GM19351 (cell line): ENCODE measurements around the gene ABHD6.
A peak's percentile ranks its signal among the peaks of the same experiment; 100 is the strongest.
"Not testable (repeated sequence)": the region's sequence is repeated elsewhere in the genome, so short reads cannot be mapped to it uniquely, and the experiment has no call there.

Experiments used
- ATAC-seq: cut with Tn5 transposase; IDR thresholded peaks from one replicate; pipeline ENCODE4 v1.9.1; 2021; ENCODE audit warnings: mild to moderate bottlenecking, moderate library complexity; ENCODE audit not compliant: unreplicated experiment

ABHD6 gene

GRCh38 chr3:58207954-58208353 lies 29.6 kb upstream of the ABHD6 start:
- no peak for ATAC-seq

- no peak for ATAC-seq
Observed at GRCh38 chr3:58209933-58210332, 27.7 kb upstream of the ABHD6 start.

DNA sequence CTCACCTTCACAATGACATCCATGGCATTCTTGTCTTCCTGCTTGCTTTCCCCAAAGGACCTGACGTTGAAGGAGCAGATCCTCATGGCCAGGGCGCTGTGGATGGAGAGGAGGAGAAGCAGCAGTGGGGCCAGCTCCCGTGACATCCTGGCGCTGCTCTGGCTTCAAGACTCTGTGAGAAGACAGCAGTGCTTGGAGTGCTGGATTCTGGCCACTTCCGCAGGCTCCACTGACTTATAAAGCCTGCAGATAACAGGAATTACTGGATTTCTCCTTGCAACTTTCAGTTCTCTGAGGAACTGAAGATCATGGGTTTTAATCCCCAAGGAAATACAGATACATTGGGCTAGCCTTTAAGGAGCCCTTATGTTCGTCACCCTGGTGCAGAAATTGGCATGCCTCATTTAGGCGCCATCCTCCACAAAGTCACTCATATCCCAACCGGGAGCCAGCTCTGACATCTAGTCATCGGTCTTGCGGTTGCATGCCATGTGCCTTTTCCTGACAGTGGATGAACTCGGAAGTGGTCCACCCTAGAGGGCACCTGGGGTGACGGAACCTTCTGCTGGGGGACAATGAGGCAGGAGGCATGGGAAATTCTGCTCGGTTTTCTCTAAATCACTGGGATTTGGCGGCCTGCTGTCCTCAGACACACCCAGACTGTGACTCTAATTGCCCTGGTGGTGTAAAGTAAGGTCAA lies 26.7 kb upstream of the ABHD6 start, which contains the start of gene DNASE1L3:
DNASE1L3 (minus strand) TSS at position 212 of the 700 bp plus-strand sequence; CDS start at position 146, 66 bp downstream.
- ATAC-seq = no peak

DNA sequence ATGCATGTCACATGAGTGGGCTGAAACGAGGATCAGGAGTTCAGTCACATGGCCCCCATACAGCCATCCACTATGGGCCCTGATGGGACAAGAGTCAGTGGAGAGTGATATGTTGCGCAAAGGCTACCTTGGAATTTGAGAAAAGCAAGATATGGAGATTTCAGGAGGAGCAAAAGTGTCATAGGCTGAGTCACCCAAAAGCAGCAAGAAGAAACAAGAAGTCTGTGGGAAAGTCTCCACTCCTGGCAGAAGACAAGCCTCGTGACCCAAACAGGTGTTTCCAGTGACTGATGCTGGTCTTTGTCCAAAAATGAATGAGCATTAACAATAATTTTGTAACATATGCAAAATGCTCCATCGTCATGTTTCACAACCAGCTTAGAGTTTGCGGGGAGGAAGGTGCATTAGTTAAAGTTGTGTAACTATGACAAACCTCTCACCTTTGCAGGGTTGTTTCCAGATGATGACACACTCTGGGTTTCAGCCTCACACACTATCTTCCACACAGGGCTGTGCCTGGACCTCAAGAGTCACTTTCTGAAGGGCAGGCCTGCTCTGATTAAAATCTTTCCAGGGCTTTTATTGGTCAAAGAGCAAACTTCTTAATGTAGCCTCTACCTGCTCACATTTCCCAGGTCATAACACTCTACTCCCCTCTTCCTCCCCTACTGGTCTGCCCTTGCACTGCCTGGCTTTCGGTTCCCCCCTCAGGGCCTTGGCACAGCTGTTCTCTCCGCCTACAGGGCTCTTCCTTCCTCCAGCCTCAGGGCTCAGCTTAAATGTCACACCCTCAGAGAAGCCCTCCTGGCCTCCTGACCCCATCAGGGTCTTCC lies 22.9 kb upstream of the ABHD6 start:
- ATAC-seq = peak; percentile 81

DNA sequence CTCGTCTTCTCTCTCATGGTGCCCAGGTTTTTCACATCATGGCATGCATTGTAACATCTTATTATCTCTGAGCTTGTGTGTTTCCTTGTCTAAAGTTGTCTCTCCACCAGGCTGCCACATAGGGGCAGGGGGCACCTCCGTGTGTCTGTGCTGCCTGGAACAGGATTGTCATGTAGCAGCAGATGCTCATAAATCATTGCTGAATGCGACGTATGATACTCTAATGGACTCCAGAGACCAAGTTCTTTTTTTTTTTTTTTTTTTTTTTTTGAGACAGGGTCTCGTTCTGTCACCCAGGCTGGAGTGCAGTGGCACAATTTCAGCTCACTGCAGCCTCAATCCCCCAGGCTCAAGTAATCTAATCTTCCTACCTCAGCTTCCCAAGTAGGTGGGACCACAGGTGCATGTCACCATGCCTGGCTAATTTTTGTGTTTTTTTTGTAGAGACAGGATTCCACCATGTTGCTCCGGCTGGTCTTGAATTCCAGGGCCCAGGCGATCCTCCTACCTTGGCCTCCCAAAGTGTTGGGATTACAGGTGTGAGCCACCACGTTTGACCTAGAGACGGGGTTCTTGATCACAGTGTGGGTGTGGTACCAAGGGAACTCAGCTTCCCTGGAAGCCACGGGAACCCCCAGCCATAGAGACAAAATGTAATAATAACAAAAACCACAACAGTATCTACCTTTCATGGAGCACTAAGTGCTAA lies 22.1 kb upstream of the ABHD6 start:
- no peak for ATAC-seq

GRCh38 chr3:58216496-58217195 lies 20.9 kb upstream of the ABHD6 start:
- no peak for ATAC-seq

DNA sequence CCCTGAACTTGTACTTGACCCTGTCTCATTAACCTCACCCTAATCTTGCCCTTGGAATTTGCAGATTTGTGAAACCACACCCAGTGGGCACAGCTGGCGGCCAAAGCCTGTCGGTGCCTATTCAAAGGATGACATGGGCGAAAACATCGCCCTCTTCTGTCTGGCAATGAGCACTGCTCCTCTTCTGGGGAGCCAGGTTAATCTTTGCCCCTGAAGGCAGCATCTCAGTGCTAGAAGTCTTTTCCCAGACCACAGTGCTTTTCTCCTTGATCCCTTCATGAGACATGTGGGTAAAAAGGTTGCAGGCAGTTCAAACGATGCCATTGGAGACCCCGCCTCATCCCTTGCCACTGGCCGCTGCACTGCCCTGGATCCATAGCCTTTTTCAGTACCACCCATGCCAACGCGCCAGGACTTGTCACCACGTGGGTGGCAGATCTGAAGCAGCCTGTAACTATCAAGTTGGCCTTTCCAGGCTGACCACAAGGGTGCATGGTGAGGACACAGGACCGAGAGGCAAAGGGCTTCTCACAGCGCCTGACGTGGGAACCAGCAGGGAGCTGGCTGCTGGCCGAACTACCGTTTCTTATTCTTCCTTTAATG lies 20.3 kb upstream of the ABHD6 start:
- ATAC-seq = no peak

- no peak for ATAC-seq
Observed at GRCh38 chr3:58218904-58219303, 18.7 kb upstream of the ABHD6 start.

DNA sequence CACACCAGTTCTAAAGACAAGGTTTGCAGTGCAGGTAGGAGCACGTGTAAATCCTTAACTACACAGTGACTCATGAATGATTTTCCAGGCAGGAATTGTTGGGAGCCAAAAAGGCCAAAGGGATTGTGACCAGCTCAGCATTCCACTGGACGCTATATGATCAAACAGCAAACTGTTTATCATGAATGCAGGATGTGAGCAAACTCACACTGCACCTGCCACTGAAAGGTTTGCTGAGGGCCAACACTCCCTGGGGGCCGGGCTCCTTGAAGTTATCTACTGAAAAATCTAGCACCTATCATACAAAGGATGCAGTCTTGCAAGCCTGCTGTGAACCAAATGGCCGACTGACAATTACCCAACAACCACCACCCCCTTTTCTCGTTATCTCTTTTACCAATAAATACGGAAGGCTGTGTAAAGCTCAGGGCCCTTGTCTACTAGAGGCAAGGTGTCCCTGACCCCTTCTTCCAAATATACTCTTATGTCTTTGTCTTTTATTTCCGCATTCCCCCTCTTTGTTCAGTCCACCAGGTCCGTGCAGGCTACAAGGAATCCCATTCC lies 15.3 kb upstream of the ABHD6 start:
- ATAC-seq = no peak

DNA sequence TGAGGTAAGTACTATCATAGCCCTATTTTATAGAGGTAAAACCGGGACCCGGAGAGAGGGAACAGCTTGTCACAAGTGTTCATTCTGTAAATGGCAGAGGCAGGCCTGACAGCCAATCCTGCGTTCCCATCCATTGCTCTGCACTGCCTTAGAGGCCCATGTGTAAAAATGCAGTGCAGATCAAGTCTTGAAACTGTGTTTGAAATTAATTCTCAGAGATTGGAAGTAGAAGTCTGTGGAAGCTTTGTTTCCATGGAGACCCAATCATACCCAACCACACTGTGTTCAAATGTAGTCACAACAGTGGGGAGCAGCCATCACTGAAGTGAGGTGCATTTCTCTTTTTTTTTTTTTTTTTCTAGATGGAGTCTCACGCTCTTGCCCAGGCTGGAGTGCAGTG lies 13.7 kb upstream of the ABHD6 start:
- no peak for ATAC-seq

GRCh38 chr3:58227933-58228332 lies 9.7 kb upstream of the ABHD6 start:
- ATAC-seq = not testable (repeated sequence)

- no peak for ATAC-seq
Observed at GRCh38 chr3:58230876-58231552, 6.6 kb upstream of the ABHD6 start.

- ATAC-seq = no peak
Observed at GRCh38 chr3:58231666-58232065, 5.9 kb upstream of the ABHD6 start.

- ATAC-seq = no peak
Observed at GRCh38 chr3:58234516-58234931, 3.1 kb upstream of the ABHD6 start.

DNA sequence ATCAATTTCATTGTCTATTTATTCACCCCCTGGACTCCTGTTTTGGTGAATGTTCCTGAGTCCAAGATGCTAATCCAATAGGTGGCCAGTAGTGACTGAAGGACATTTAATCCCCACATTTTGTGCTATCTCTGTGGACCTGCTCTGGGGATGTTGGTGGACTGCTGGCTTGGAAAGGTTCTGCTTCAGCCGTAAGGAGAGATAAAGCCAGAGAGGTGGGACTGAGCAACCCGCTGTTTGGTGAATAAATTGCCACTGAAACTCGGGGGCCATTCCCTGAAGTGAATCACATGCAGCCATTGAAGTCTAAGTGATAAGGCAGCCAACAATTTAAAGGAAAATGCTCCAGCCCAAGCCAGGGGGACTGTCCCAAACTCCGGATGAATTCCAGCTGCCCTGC lies 1.6 kb upstream of the ABHD6 start:
- ATAC-seq = no peak

DNA sequence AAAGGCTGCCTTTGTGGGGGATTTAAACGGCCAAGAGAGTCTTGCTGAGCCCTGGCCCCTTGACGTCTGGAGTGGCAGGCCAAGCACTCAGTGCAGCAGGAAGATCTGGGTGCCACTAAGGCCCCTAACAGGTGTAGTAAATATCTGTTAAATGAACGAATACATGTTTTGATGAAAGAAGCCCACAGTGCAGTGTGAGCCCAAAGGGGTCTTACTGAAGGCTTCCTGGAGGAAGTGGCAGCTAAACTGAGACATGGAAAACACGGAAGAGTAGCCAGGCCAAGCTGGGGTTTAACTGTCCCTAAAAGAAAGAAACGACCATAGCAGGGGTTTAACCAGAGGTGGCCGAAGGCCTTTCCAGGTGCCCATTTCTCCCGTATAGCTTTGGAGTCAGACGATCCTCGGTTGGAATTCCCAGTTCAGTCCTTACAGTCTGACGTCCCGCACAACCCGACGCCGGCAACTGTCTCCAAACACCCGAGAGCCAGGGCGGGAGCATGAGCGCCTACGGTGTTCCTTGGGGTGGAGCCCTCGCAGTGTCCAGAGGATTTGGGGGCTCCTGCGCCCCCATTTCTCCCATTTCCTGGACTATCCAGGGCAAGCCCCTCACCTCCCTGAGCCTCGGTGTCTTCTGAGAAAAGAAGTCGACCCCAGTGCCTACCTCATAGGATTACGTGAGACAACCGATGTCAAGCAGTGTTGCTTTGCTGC lies 910 bp upstream of the ABHD6 start:
- no peak for ATAC-seq

DNA sequence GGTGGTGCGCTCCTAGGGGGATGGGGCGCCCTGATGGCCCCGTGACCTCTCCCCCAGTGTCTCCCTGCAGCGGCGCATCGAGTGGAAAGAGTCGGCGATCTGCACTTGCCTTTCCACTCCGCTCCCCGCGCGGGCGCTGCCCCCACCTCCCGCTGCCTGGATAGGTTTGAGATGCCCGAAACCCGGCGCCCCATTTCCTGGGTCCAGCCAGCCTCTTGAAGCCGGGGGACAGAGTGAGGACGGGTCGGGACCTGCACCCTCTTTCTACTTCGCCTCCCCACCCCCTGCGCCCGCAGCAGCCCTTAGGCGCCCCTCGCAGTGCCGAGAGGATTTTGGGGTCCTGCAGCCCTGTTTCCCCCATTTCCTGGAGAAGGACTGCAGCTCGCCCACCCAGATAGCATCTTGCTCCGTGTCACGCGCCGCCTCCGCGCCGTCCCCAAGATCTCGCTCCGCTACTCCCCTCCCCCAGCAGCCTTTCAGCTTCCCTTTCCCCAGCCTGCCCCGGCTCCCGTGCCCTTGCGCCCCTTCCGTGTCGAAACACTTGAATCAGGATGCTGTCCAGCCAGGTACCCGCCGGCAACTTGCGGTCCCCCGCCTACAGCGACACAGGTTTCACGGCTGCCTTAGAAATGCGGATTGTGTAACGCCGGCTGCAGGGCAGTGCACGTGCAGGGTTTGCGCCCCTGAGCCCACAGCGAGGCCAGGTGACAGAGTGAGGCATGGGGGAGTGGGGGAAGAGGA lies 519 bp downstream of the ABHD6 start:
- ATAC-seq = peak; percentile 35

DNA sequence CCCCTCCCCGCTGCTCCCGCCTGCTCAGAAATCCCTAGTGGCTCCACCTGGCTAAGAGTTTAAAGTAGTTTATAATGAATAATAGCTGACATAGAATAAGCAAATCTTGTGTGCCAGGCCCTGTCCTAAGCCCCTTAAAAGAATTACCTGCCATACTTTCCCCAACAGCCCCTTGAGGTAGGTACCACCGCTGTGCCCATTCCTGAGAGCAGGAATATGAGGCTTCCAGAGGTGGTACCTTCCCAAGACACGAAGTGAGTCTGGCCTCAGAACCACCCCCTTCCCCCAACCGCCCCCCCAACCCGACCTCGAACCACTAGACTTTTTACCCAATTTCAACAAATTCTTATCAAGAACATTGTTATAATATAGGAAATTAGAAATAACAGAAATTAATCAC lies 1.2 kb downstream of the ABHD6 start:
- ATAC-seq = no peak
